Upper lobe of left lung (tissue), 4 donors: ENCODE data around the gene PDE4A.

Experiments used
- EP300 ChIP-seq, 4 donors: sonication (generic); formaldehyde crosslinking; IDR thresholded peaks; one replicate each; pipeline ENCODE4 v1.5.1; 2017; ENCODE audit warnings: antibody characterized with exemption in 4 of 4, control low read depth in 2 of 4
- POLR2A ChIP-seq, 4 donors: fragments of 450-650 bp; IDR thresholded peaks; one replicate each; pipeline ENCODE4 v1.5.1; 2016 to 2017; ENCODE audit warnings: antibody characterized with exemption in 4 of 4, mild to moderate bottlenecking in 2 of 4
- POLR2AphosphoS5 ChIP-seq, 2 donors: sonication (generic); formaldehyde crosslinking; IDR thresholded peaks; one replicate each; pipeline ENCODE4 v1.5.1; 2017; ENCODE audit warnings: antibody characterized with exemption in 2 of 2
- TF ChIP-seq, protein P1 (sequence below), 6 experiments: fragments of 450-650 bp in 4 of 6; fragments of 200-600 bp in 2 of 6; sonication (generic) in 2 of 6; IDR thresholded peaks; one replicate each; pipeline ENCODE4 v1.5.1; 2016 to 2019; ENCODE audit warnings: antibody characterized with exemption in 6 of 6

DNA sequence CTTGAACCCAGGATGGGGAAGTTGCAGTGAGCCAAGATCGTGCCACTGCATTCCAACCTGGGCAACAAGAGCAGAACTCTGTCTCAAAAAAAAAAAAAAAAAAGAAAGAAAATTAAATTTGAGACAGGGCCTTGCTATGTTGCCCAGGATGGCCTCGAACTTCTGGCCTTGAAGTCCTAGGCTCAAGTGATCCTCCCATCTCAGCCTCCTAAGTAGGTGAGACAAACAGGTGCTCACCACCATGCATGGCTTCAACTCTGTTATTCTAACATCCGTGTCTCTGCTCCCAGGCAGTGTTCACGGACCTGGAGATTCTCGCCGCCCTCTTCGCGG, 40.3 kb downstream of the PDE4A start:
- TF ChIP-seq EP300 (IDR thresholded peaks at IDR 0.05): no peak
- TF ChIP-seq POLR2A (IDR thresholded peaks at IDR 0.05): no peak
- TF ChIP-seq, protein P1, sequence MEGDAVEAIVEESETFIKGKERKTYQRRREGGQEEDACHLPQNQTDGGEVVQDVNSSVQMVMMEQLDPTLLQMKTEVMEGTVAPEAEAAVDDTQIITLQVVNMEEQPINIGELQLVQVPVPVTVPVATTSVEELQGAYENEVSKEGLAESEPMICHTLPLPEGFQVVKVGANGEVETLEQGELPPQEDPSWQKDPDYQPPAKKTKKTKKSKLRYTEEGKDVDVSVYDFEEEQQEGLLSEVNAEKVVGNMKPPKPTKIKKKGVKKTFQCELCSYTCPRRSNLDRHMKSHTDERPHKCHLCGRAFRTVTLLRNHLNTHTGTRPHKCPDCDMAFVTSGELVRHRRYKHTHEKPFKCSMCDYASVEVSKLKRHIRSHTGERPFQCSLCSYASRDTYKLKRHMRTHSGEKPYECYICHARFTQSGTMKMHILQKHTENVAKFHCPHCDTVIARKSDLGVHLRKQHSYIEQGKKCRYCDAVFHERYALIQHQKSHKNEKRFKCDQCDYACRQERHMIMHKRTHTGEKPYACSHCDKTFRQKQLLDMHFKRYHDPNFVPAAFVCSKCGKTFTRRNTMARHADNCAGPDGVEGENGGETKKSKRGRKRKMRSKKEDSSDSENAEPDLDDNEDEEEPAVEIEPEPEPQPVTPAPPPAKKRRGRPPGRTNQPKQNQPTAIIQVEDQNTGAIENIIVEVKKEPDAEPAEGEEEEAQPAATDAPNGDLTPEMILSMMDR (IDR thresholded peaks at IDR 0.05): no peak
- TF ChIP-seq POLR2AphosphoS5 (IDR thresholded peaks at IDR 0.05): no peak
